HepG2 (cell line): ENCODE measurements around the gene COQ10B. TPM values are rescaled to one million over a fixed set of nuclear protein-coding genes. Genes with fewer than 3 reads are reported as not detected.

Experiments
- ATAC-seq: fragments of 200-7000 bp; cut with Tn5 transposase; 3 replicates; pipeline ENCODE4 v1.9.1; 2020; ENCODE audit warnings: mild to moderate bottlenecking, moderate library complexity
- BruUV-seq: library from RNA; stranded (reverse); fragments of 400-500 nt; replicated peaks from 2 replicates; lab custom pipeline; 2021; lab: Mats Ljungman, UMichigan
- CTCF ChIA-PET: fragments of 300-600 bp; formaldehyde crosslinking; extraction: SDS; loops from one replicate; lab custom pipeline; 2021; ENCODE audit warnings: low total read pairs, inconsistent platforms, low intra/inter-chr PET ratio; lab: Yijun Ruan, JAX
- POLR2A ChIA-PET: fragments of 350-600 bp; sonication (Branson Sonifier 250); formaldehyde crosslinking; loops from one replicate; lab custom pipeline; 2020; ENCODE audit warnings: antibody characterized with exemption, inconsistent platforms; lab: Yijun Ruan, JAX
- DNase-seq: peaks from one replicate; pipeline ENCODE4 v3.0.0-alpha.2; 2015; ENCODE audit warnings: low spot score
- FAIRE-seq: peaks from 3 replicates; lab custom pipeline; 2011; peaks lifted over from hg19 to GRCh38; lab: Jason Lieb, UNC
- H2AFZ ChIP-seq: one replicate; pipeline ENCODE4 v1.6.1; 2011; ENCODE audit warnings: low read length, inconsistent platforms
- H3K27ac ChIP-seq: fragments of 300-600 bp; 3 replicates; pipeline ENCODE4 v1.8.0; 2011; ENCODE audit warnings: mixed run types, mild to moderate bottlenecking, mixed read lengths, low read length, inconsistent platforms; ENCODE audit not compliant: insufficient read depth; ENCODE audit errors: extremely low read length
- H3K27me3 ChIP-seq, 2 experiments: fragments of 200-600 bp in 1 of 2; 2 replicates in 1 of 2; 3 replicates in 1 of 2; pipeline versions ENCODE4 v1.6.0 to v1.8.0; 2011; ENCODE audit warnings: low read length in 2 of 2, mild to moderate bottlenecking in 2 of 2, moderate library complexity in 2 of 2, inconsistent platforms in 1 of 2; ENCODE audit not compliant: insufficient read depth in 2 of 2, control insufficient read depth in 1 of 2
- H3K36me3 ChIP-seq, 2 experiments: fragments of 200-600 bp in 1 of 2; replicated peaks in 1 of 2; 2 replicates in 1 of 2; 3 replicates in 1 of 2; pipeline versions ENCODE4 v1.5.1 to v1.8.0; 2011; ENCODE audit warnings: low read length in 2 of 2, inconsistent platforms in 1 of 2; ENCODE audit not compliant: insufficient read depth in 2 of 2, control insufficient read depth in 1 of 2
- H3K4me1 ChIP-seq: 2 replicates; pipeline ENCODE4 v1.5.1; 2012; ENCODE audit warnings: low read length, inconsistent platforms; ENCODE audit not compliant: insufficient read depth
- H3K4me2 ChIP-seq: 2 replicates; pipeline ENCODE4 v1.6.0; 2011; ENCODE audit warnings: low read depth, low read length, inconsistent platforms
- H3K4me3 ChIP-seq, 3 experiments: fragments of 200-600 bp in 1 of 3; sonication (generic), shearing (Covaris generic) in 1 of 3; replicated peaks in 1 of 3; 2 replicates each; pipeline ENCODE4 v1.5.1; 2011 to 2016; ENCODE audit warnings: low read length in 3 of 3, inconsistent platforms in 2 of 3, low read depth in 2 of 3, mild to moderate bottlenecking in 2 of 3, control low read depth in 1 of 3, mixed read lengths in 1 of 3; ENCODE audit not compliant: insufficient read depth in 1 of 3
- H3K79me2 ChIP-seq: one replicate; pipeline ENCODE4 v1.6.1; 2011; ENCODE audit warnings: low read length, inconsistent platforms; ENCODE audit not compliant: insufficient read depth
- H3K9ac ChIP-seq: 2 replicates; pipeline ENCODE4 v1.6.0; 2011; ENCODE audit warnings: mild to moderate bottlenecking, low read depth, low read length, inconsistent platforms; ENCODE audit not compliant: insufficient read depth
- H3K9me3 ChIP-seq: 2 replicates; pipeline ENCODE4 v1.5.1; 2012; ENCODE audit warnings: mild to moderate bottlenecking, low read length
- H4K20me1 ChIP-seq: 2 replicates; pipeline ENCODE4 v1.6.0; 2011; ENCODE audit warnings: inconsistent platforms, mild to moderate bottlenecking, low read length, moderate library complexity; ENCODE audit not compliant: insufficient read depth
- GZF1 ChIP-seq: sonication (generic); formaldehyde crosslinking; IDR thresholded peaks from 2 replicates; pipeline ENCODE4 v1.5.1; 2020; ENCODE audit warnings: mild to moderate bottlenecking, missing genetic modification reagents
- POLR2AphosphoS5 ChIP-seq: IDR thresholded peaks from 2 replicates; pipeline ENCODE4 v1.6.1; 2012; ENCODE audit warnings: low read depth, low read length
- RBFOX2 ChIP-seq: fragments of 200-400 bp; formaldehyde crosslinking; IDR thresholded peaks from 2 replicates; pipeline ENCODE4 v1.6.1; 2017; ENCODE audit warnings: low read depth, mild to moderate bottlenecking, low read length
- ZNF558 ChIP-seq: sonication (generic); formaldehyde crosslinking; IDR thresholded peaks from 2 replicates; pipeline ENCODE4 v1.9.0; 2022; ENCODE audit warnings: mild to moderate bottlenecking, missing genetic modification reagents, borderline replicate concordance
- WGBS: methylation state at CpG from one replicate; pipeline ENCODE4 v1.1.6; 2017; ENCODE audit warnings: low lambda C conversion rate; 5-methylcytosine and 5-hydroxymethylcytosine counted together
- in situ Hi-C: cut with HindIII; loops from 2 replicates; pipeline ENCODE4 v1.10.0; 2017; ENCODE audit warnings: low pct_unique_long_range_greater_than_20kb; ENCODE audit not compliant: extremely low pct_ligation_motif_present
- intact Hi-C: fragments of 100-400 bp; cut with micrococcal nuclease; formaldehyde crosslinking; loops from one replicate; pipeline ENCODE4 v1.10.0; 2022; ENCODE audit not compliant: unreplicated experiment
- polyA plus RNA-seq, 8 experiments: library from polyadenylated mRNA; depleted of rRNA in 3 of 8; stranded (reverse) in 7 of 8; unstranded in 1 of 8; fragments of >200 nt; fragmentation: Illumina TruSeq in 4 of 8; extraction: Trizol in 4 of 8; gene quantifications; 2 replicates each; pipeline versions ENCODE4 v1.2.1 to v1.2.3, GENCODE V29; 2011 to 2016; ENCODE audit warnings: low read depth in 4 of 8, missing spikeins in 1 of 8, mixed read lengths in 1 of 8; ENCODE audit not compliant: insufficient read depth in 1 of 8
- total RNA-seq, 5 experiments: library from RNA; depleted of rRNA; stranded (reverse); fragments of >200 nt; fragmentation: Illumina TruSeq; extraction: Trizol; gene quantifications; 2 replicates each; pipeline ENCODE4 v1.2.3, GENCODE V29; 2016; ENCODE audit warnings: low read depth in 1 of 5
- TF ChIP-seq, protein P1 (sequence below): sonication (generic); formaldehyde crosslinking; IDR thresholded peaks from 2 replicates; pipeline ENCODE4 v1.5.0; 2020; ENCODE audit warnings: missing genetic modification reagents
- TF ChIP-seq, protein P2 (sequence below): sonication (generic); formaldehyde crosslinking; IDR thresholded peaks from 2 replicates; pipeline ENCODE4 v1.4.0; 2020; ENCODE audit warnings: missing genetic modification reagents

The COQ10B gene
- total and polyA plus RNA-seq, 2 of the 13 experiments (the other 11 are each of a cell fraction or from before 2014, with no cell fraction given): 4.6 to 34.9 TPM

DNA sequence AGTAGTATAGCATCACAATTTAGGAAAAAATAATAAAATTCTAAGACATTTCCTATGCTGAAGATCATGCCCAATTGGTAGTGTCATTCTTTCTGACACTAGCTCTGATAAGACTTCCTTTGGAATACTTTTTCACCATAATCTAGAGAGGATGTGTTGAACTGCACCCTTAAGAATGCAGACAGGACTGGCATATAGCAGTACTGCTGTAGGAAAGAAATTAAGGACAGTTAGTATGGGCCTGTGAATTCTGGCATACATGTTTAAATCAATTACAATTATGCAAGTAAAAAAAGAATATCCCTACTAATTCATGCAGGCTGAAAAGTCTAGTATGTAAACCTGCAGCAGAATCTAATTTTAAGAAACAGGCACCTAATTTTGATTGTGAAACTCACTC, 33.9 kb upstream of the COQ10B start:
- no peak overlapping the region for H3K27ac ChIP-seq
- no peaks in the 10 kb centered on the region for H3K4me1 ChIP-seq
- H3K27me3 ChIP-seq: no peaks in the 10 kb centered on the region
- CTCF ChIA-PET: no interaction called here
- no peak overlapping the region for H3K9ac ChIP-seq
- H2AFZ ChIP-seq: no peak overlapping the region
- intact Hi-C loops: no loop called here
- in situ Hi-C loops: no loop called here
- BruUV-seq: no TSS peak
- no peaks in the 10 kb centered on the region for H3K9me3 ChIP-seq
- peaks cover 69% of the 10 kb centered on the region for H3K79me2 ChIP-seq
- DNase-seq (no peak), FAIRE-seq (no peak), ATAC-seq (no peak)
- POLR2A ChIA-PET: no interaction called here
- TF ChIP-seq ZNF558 (CRISPR knock-in tag) (no peak), POLR2AphosphoS5 (0 out of 2 replicates have a peak, but pooled peaks have one; percentile 7), GZF1 (no peak)
- TF ChIP-seq, protein P1, sequence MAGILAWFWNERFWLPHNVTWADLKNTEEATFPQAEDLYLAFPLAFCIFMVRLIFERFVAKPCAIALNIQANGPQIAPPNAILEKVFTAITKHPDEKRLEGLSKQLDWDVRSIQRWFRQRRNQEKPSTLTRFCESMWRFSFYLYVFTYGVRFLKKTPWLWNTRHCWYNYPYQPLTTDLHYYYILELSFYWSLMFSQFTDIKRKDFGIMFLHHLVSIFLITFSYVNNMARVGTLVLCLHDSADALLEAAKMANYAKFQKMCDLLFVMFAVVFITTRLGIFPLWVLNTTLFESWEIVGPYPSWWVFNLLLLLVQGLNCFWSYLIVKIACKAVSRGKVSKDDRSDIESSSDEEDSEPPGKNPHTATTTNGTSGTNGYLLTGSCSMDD: no peak
- H3K4me2 ChIP-seq: no peak overlapping the region
- no peak overlapping the region for H3K4me3 ChIP-seq
- H3K36me3 ChIP-seq: peaks cover 34 to 81% of the 10 kb centered on the region in 2 experiments
- peaks cover 53% of the 10 kb centered on the region for H4K20me1 ChIP-seq

DNA sequence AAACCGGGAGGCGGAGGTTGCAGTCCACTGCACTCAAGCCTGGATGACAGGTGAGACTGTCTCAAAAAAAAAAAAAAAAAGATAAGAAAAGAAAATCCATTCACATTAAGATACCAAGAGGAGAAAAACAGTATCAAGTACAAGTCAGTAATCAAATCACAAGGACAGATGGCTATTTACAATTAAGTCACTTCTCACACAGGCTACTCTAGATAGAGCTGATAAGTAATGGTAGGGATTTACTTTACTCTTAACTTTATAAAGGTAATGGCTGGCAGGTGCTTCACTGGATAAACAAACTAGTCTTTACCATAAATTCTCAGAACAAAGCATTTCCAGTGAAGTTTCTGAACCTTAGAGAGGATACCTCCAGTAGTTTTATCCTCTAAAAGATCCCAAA, 30.0 kb upstream of the COQ10B start:
- ATAC-seq: no peak
- H4K20me1 ChIP-seq: peaks cover 83% of the 10 kb centered on the region
- FAIRE-seq: no peak
- H3K9ac ChIP-seq: no peak overlapping the region
- H3K27me3 ChIP-seq: no peaks in the 10 kb centered on the region
- no peak overlapping the region for H3K4me2 ChIP-seq
- H3K4me1 ChIP-seq: peaks cover 29% of the 10 kb centered on the region
- no TSS peak for BruUV-seq
- intact Hi-C loops (no loop called here), in situ Hi-C loops (no loop called here)
- 95% methylated on average over 2 of the region's 2 CpGs for WGBS
- TF ChIP-seq RBFOX2: 0 out of 2 replicates have a peak, but pooled peaks have one; percentile 24
- TF ChIP-seq, protein P2, sequence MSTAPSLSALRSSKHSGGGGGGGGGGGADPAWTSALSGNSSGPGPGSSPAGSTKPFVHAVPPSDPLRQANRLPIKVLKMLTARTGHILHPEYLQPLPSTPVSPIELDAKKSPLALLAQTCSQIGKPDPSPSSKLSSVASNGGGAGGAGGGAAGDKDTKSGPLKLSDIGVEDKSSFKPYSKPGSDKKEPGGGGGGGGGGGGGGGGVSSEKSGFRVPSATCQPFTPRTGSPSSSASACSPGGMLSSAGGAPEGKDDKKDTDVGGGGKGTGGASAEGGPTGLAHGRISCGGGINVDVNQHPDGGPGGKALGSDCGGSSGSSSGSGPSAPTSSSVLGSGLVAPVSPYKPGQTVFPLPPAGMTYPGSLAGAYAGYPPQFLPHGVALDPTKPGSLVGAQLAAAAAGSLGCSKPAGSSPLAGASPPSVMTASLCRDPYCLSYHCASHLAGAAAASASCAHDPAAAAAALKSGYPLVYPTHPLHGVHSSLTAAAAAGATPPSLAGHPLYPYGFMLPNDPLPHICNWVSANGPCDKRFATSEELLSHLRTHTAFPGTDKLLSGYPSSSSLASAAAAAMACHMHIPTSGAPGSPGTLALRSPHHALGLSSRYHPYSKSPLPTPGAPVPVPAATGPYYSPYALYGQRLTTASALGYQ (CRISPR knock-in tag): no peak
- peaks cover 85% of the 10 kb centered on the region for H3K79me2 ChIP-seq
- peaks cover 24 to 62% of the 10 kb centered on the region in 2 experiments for H3K36me3 ChIP-seq
- no peak overlapping the region for H3K4me3 ChIP-seq
- ChIA-PET POLR2A (interaction anchor here (1.0 to 1.7 kb wide), 3 partner anchors 12 to 77 kb away, joined by 3 to 5 read pairs (median 4); partner anchors contain the start of genes HSPD1, HSPE1 and SF3B1), CTCF (no interaction called here)
- no peak for DNase-seq
- no peak overlapping the region for H2AFZ ChIP-seq
- no peaks in the 10 kb centered on the region for H3K9me3 ChIP-seq
- no peak overlapping the region for H3K27ac ChIP-seq
